ENCODE results near the gene C5orf15.

DNA sequence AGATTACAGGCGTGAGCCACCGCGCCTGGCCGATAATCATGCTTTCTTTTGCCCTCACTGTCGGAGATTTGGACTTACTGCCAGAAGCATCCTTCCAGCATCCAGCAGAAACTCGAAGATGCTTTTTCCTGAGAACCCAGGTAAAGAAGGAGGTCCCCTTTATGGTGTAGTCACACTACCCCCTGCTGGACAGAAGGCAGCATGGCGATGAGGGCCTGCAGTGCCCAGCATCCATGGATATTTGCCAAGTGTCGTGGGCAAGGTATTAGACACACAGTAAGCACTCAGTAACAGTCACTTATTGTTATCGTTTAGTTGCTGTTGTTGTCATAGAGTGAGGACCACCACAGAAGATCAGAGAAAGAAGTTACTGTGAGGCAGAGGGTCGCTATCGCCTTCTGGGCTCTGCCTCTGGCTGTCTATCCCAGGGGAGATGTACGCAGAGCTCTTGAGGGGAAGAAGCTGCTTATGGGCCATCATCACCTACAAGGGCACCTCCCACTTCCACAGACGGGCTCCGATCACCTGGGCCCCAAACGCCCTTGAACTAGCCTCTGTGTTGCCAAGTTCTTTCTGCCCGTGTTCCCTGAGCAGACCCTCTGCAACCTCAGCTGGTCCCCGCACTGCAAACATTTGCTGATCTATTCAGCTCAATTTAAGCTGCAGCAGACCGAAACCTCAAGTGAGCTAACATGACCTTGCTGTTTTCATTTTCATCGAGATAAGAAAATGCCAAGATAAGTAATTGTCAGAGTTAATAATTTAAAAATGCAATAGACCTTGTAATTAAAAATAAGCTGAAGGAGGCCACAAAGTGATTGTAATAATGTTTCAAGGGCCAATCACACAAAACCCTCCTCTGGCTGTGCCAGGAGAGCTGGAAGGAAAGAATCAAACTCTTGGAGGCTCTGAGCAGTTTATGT lies 23.9 kb downstream of the C5orf15 start:
- TF ChIP-seq CTCF (IDR thresholded peaks at IDR 0.05): peak; percentile 77
- no peak for TF ChIP-seq POLR2AphosphoS5 (IDR thresholded peaks at IDR 0.05; ENCODE audit: low read depth, low read length)
- no peak for TF ChIP-seq FOXJ3 (CRISPR knock-in tag; IDR thresholded peaks at IDR 0.05)
- TF ChIP-seq EP300 (IDR thresholded peaks at IDR 0.05; ENCODE audit: borderline replicate concordance in 1 of 2, low read depth in 1 of 2, low read length in 1 of 2): no peak
- TF ChIP-seq CHD2 (IDR thresholded peaks at IDR 0.05; ENCODE audit: low read length, partially characterized antibody): no peak
- peak; percentile 84 for TF ChIP-seq SMC3 (IDR thresholded peaks at IDR 0.05; ENCODE audit: low read depth, low read length)
- no peak for TF ChIP-seq TAF1 (IDR thresholded peaks at IDR 0.05; ENCODE audit: borderline replicate concordance, low read depth, low read length)
- peak; percentile 5; the same call in 1 of the 2 replicates for TF ChIP-seq NFIC (IDR thresholded peaks at IDR 0.05; ENCODE audit: borderline replicate concordance)
- TF ChIP-seq GABPA (IDR thresholded peaks at IDR 0.05; ENCODE audit: low read depth): no peak
- TF ChIP-seq YY1 (IDR thresholded peaks at IDR 0.05; ENCODE audit: low read depth): no peak
- no peak for TF ChIP-seq REST (IDR thresholded peaks at IDR 0.05; ENCODE audit: low read depth, low read length)
- TF ChIP-seq, protein P1, sequence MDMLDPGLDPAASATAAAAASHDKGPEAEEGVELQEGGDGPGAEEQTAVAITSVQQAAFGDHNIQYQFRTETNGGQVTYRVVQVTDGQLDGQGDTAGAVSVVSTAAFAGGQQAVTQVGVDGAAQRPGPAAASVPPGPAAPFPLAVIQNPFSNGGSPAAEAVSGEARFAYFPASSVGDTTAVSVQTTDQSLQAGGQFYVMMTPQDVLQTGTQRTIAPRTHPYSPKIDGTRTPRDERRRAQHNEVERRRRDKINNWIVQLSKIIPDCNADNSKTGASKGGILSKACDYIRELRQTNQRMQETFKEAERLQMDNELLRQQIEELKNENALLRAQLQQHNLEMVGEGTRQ (IDR thresholded peaks at IDR 0.05; ENCODE audit: borderline replicate concordance, low read depth, low read length): no peak

Measured in SK-N-SH (cell line).